Right renal cortex interstitium (tissue), 3 donors: ENCODE measurements around the gene LSM7. TPM values are rescaled to one million over a fixed set of nuclear protein-coding genes. Genes with fewer than 3 reads are reported as not detected.
"Not testable (repeated sequence)": the region's sequence is repeated elsewhere in the genome, so short reads cannot be mapped to it uniquely, and the experiment has no call there.

Source experiments
- DNase-seq, 3 donors: peaks; one replicate each; pipeline ENCODE4 v3.0.0-alpha.2; 2013; ENCODE audit warnings: low read depth in 3 of 3, low spot score in 2 of 3
- polyA plus RNA-seq, 3 donors: library from polyadenylated mRNA; unstranded; fragments of 120-200 nt; gene quantifications; one replicate each; pipeline ENCODE4 v1.2.1, GENCODE V29; 2013; ENCODE audit not compliant: insufficient read length in 3 of 3

The LSM7 gene
- polyA plus RNA-seq, 3 donors, result 74.8 to 92.3 (median 86.9) TPM

GRCh38 chr19:2282062-2282861 lies 46.1 kb downstream of the LSM7 start, which contains the start of gene PEAK3:
Gene PEAK3 (minus strand): TSS chr19:2282175. CDS start chr19:2280931, 1,244 bp downstream.
- no peak for DNase-seq

GRCh38 chr19:2281265-2282061 lies 46.9 kb downstream of the LSM7 start:
- not testable (repeated sequence) for DNase-seq

- no peak for DNase-seq
These were observed 47.6 kb downstream of the LSM7 start for GRCh38 chr19:2280633-2281264.

GRCh38 chr19:2278459-2279158 lies 49.8 kb downstream of the LSM7 start:
- DNase-seq, result no peak

- DNase-seq, result no peak
These were observed 51.2 kb downstream of the LSM7 start for GRCh38 chr19:2277138-2277537.

- no peak for DNase-seq
These were observed 51.9 kb downstream of the LSM7 start for GRCh38 chr19:2276429-2276986.

GRCh38 chr19:2275588-2276428 lies 52.6 kb downstream of the LSM7 start:
- no peak for DNase-seq

GRCh38 chr19:2274931-2275535 lies 53.4 kb downstream of the LSM7 start:
- no peak for DNase-seq

- no peak for DNase-seq
These were observed 54.1 kb downstream of the LSM7 start for GRCh38 chr19:2274185-2274711.

- no peak for DNase-seq
These were observed 54.8 kb downstream of the LSM7 start for GRCh38 chr19:2273356-2274184.

Other genes with a start within 250 kb of the LSM7 start
- gene MOB3A, start 232.3 kb downstream of the LSM7 start, polyA plus RNA-seq, result 10 to 100 TPM; 19.5 to 21.8 (median 19.9) TPM
- 1 to 10 TPM; 3.6 to 6.1 (median 5.7) TPM for gene IZUMO4, start 231.7 kb downstream of the LSM7 start, polyA plus RNA-seq
- gene AP3D1, start 177.0 kb downstream of the LSM7 start, polyA plus RNA-seq, result 100 to 1,000 TPM in 1 of 3 donors, 10 to 100 TPM in 2; 92.8 to 106 (median 98.8) TPM
- 10 to 100 TPM; 20.5 to 23.9 (median 20.9) TPM for gene DOT1L, start 164.7 kb downstream of the LSM7 start, polyA plus RNA-seq
- 10 to 100 TPM; 54.3 to 65.0 (median 58.7) TPM for gene PLEKHJ1, start 92.3 kb downstream of the LSM7 start, polyA plus RNA-seq
- 10 to 100 TPM; 48.8 to 58.2 (median 54.6) TPM for gene SF3A2, start 91.8 kb downstream of the LSM7 start, polyA plus RNA-seq
- gene AMH, start 79.3 kb downstream of the LSM7 start, polyA plus RNA-seq, result 1 to 10 TPM; 1.1 to 1.2 (median 1.1) TPM
- under 1 TPM; 0.35 to 0.47 (median 0.45) TPM for gene JSRP1, start 72.2 kb downstream of the LSM7 start, polyA plus RNA-seq
- gene PEAK3, start 46.4 kb downstream of the LSM7 start, polyA plus RNA-seq, result under 1 TPM; 0.04 to 0.08 (median 0.04) TPM
- gene LINGO3, start 20.4 kb downstream of the LSM7 start, polyA plus RNA-seq, result under 1 TPM in 1 of 3 donors, not detected in 2; 0.06 TPM
- gene SPPL2B, start 98 bp upstream of the LSM7 start, polyA plus RNA-seq, result 10 to 100 TPM; 44.3 to 52.4 (median 44.8) TPM
- gene TMPRSS9, start 31.7 kb upstream of the LSM7 start, polyA plus RNA-seq, result under 1 TPM; 0.21 to 0.27 (median 0.25) TPM
- gene TIMM13, start 99.0 kb upstream of the LSM7 start, polyA plus RNA-seq, result 10 to 100 TPM; 55.2 to 73.1 (median 56.7) TPM
- 10 to 100 TPM; 53.7 to 59.7 (median 58.7) TPM for gene LMNB2, start 128.4 kb upstream of the LSM7 start, polyA plus RNA-seq
- 10 to 100 TPM; 10.4 to 13.0 (median 12.2) TPM for gene GADD45B, start 147.5 kb upstream of the LSM7 start, polyA plus RNA-seq